Femur (tissue), 1 donor: ENCODE data around the gene KRT83.
A peak's percentile ranks its signal among the peaks of the same experiment; 100 is the strongest.
"Not testable (repeated sequence)": the region's sequence is repeated elsewhere in the genome, so short reads cannot be mapped to it uniquely, and the experiment has no call there.

ENCODE experiments used
- DNase-seq: peaks from one replicate; pipeline ENCODE4 v3.0.0-alpha.2; 2017

The KRT83 gene

GRCh38 chr12:52307836-52308805, 13.1 kb downstream of the KRT83 start:
- DNase-seq = peak; percentile 78

GRCh38 chr12:52306731-52307130, 14.5 kb downstream of the KRT83 start:
- no peak for DNase-seq

GRCh38 chr12:52305921-52306705, 15.1 kb downstream of the KRT83 start:
- no peak for DNase-seq

- DNase-seq = not testable (repeated sequence)
Observed at GRCh38 chr12:52304941-52305411, 16.2 kb downstream of the KRT83 start.

- not testable (repeated sequence) for DNase-seq
Observed at GRCh38 chr12:52302242-52302914, 18.8 kb downstream of the KRT83 start.

GRCh38 chr12:52301721-52302120, 19.5 kb downstream of the KRT83 start:
- not testable (repeated sequence) for DNase-seq

GRCh38 chr12:52300796-52301691, 20.2 kb downstream of the KRT83 start:
- no peak for DNase-seq

GRCh38 chr12:52298677-52299190, 22.5 kb downstream of the KRT83 start:
- no peak for DNase-seq

- peak; percentile 5 for DNase-seq
Observed at GRCh38 chr12:52296572-52297215, 24.5 kb downstream of the KRT83 start.

GRCh38 chr12:52295663-52296062, 25.5 kb downstream of the KRT83 start:
- DNase-seq = no peak

- DNase-seq = no peak
Observed at GRCh38 chr12:52294803-52295202, 26.4 kb downstream of the KRT83 start.

GRCh38 chr12:52293926-52294325, 27.3 kb downstream of the KRT83 start:
- DNase-seq = no peak

GRCh38 chr12:52291267-52291935, 29.8 kb downstream of the KRT83 start, which contains the start of gene KRT81:
KRT81 (minus strand) TSS chr12:52291534; CDS start chr12:52291465, 69 bp downstream.
- peak; percentile 4 for DNase-seq

GRCh38 chr12:52290483-52291134, 30.6 kb downstream of the KRT83 start:
- not testable (repeated sequence) for DNase-seq

- DNase-seq = peak; percentile 9
Observed at GRCh38 chr12:52287816-52288805, 33.1 kb downstream of the KRT83 start.

- DNase-seq = peak; percentile 1
Observed at GRCh38 chr12:52286857-52287785, 34.1 kb downstream of the KRT83 start.

GRCh38 chr12:52285851-52286530, 35.2 kb downstream of the KRT83 start:
- DNase-seq = peak; percentile 7
